Stimulated activated CD8-positive, alpha-beta memory T cell treated with anti-CD3 and anti-CD28 coated beads, Interleukin-15, amount 100 ng/mL, for 1 hour (primary cell): Measurements from ENCODE around the gene VTCN1.
"Not testable (repeated sequence)": the region's sequence is repeated elsewhere in the genome, so short reads cannot be mapped to it uniquely, and the experiment has no call there.

Experiments used
- DNase-seq: peaks from one replicate; pipeline ENCODE4 v3.0.0-alpha.2; 2020; ENCODE audit warnings: low read depth

Gene VTCN1

DNA sequence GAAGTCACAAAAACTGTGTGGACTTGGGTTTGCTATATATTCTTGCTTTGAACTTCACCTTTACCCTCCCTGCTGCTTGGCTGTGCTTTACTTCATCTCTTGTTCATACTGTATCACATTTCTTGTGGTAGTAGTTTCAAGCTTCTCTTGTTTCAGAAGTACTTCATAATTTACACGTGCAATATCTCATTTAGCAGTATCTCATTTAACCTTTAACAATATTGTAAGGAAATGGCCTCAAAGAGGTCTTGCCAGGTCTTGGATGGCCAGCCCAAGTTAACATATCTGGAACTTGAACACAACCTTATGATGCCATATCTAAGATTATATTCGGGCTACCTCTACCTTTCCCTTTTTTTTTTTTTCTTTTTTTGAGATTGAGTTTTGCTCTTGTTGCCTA is 87.5 kb downstream of the VTCN1 start:
- no peak for DNase-seq

DNA sequence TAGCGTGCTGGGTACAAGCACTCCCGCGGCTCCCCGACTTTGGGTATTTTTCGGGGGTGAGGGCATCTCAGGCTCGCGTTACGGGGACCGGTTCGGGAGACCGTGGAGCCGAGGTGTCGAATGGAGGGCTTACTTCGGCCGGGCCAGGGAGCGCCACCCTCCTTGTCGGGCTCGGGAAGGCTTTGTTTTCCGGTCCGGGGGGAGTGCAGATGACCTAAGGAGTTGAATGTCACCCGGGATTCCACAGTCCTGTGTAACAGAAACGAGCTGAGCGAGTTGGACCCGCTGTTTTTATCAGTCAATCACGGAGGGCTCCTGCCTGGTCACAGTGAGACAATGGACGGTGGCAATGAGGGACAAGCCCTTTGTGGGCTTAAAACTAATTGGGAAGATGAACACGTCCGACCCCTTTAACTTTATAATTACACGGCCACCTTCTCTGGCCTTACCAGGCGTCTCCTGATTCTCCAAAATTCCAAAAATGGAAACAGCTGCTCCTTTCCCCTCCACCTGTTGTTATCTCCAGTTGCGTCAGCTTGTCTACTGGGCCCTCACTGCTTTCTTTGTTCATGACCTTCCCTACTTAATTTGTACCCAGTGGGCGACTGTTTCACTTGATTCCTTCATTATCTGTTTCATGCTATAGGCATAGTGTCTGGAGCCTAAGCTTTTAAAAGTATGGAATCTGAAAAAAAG is 88.2 kb downstream of the VTCN1 start:
- DNase-seq, result no peak

DNA sequence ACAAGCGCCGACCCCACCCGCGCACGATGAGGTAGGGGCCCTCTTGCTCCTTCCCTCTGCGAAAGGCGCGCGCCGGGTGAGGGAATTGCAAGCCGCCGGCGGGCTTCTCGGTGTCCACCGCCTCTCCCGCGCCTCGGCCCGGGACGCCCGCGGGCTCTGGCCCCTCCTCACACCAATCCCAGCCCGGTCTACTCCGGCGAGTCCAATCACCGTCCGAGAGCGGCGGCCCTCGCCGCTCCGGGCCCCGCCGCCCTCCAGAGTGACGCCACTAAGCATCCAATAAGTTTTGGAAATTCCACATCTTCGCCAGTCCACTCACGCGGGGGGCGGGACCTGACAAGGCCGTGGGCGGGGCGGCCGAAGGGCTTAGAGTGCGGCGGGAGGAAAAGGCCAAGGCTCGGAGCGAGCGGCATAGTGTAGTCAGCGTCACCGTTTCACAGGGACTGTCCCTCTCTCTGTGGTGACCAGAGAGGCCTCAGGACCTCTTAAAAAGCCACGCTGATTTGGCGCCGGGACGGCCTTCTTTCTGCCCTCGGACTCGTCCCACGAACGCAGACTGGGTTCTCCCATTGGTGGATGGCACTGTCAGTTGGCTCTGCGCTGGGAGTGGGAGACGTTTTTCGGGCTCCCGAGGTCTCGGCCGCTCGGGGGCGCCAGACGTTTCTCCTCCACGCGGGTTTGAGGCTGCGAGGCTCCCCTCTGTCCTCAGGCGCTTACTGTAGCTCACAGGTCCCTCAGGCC is 89.0 kb downstream of the VTCN1 start, which contains the start of gene TRIM45:
Gene TRIM45 (minus strand): TSS at position 161 of the 741 bp plus-strand sequence. CDS start 548 bp downstream, outside the sequence.
- peak; percentile 63 for DNase-seq

DNA sequence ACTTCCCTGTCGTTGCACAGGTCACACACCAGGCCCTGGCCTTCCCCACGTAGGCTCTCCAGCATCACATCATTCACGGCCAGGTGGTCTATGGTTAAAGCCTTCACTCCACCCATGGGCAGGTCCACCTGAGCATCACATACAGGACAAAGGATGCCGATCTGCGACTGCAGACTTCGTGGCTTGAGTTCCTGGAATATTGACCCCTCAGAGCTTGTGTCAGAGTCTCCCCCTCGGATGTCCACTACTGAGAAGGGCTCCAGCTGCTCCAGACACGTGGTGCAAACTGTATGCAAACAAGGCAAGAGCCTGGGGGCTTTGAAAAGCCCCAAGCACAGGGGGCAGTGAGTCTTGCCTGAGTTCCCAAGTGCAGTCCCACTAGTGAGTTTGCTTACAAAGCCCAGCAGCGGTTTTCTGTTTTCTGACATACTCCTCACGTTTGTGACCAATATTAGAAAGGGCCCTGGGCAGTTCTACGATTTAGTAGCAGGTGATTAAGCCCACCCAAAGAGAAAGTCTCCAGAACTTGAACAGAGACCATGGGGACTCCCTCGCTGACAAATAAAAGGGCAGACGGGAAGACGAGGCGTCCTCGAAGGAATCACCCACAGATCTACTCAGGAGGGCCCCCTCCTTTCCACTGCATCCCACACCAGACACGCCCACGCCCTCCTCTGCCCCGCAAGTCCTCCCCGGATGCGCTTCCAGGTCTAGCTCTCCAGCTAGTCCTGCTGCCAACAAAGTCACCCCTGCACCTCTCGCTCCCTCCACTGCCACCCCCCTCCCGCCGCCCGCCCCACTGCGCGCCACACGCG is 89.7 kb downstream of the VTCN1 start:
- DNase-seq, result no peak

DNA sequence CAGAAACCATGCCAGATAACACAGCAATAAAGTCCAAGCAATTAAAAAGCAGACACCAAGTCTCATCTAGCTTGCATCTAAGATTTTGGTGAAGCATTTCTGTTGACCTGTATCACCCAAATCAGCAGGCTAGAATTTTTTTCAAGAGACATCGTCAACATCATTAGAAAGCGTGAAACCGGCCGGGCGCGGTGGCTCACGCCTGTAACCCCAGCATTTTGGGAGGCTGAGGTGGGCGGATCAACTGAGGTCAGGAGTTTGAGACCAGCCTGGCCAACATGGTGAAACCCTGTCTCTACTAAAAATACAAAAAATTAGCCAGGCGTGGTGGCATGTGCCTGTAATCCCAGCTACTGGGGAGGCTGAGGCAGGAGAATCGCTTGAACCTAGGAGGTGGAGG is 91.6 kb downstream of the VTCN1 start:
- DNase-seq, result not testable (repeated sequence)

DNA sequence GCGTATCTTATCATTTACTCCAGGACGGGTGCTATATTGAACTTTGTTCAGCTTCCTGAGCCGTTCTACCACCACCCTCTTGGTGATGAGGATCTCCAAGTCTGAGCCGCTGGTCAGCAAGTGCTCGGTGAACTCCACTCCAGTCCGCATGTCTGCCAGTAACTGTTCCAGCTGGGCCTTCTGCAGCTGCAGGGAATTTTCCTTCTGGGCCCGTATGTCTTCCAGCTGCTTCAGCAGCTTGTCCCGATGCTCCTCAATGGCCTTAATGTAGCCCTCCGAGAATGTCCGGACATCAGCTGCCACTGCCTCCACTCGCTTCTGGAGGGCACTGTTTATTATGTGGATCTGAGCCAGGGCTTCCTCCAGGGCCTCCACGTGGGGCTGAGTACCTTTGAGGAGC is 92.6 kb downstream of the VTCN1 start:
- DNase-seq, result no peak

DNA sequence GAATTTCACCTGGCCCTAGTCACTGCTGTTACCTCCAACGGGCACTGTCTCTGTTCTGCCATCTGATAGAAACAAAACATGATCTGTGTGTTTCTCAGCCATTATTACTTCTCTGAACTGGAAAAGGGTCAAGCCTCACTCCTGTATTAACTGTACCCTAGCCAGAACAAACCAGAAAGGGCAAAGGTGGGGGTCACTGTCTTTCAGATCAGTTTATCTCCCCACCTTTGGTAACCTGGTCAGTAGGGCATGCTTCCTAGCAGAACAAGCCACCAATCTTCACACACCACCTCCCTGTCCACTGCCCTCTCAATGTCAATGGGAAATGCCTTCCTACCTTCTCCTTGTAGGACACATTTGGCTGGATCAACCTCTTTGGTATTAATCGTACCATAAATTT is 93.0 kb downstream of the VTCN1 start:
- no peak for DNase-seq

DNA sequence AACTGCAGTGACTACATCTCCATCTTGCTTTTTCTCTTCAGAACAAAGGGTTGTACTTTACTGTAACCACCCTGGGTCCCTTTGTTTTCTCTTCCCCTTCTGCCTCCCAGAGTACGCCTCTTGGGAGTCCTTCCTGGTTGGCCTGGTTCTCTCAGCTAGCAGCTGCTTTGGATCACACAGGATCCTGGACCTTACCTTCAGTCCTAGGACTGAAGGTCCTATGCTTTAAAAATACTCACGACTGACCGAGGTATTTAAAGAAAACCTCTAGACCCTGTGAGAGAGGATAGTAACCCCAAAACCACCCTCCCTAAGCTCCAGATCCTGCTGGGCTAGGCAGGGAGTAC is 94.0 kb downstream of the VTCN1 start:
- DNase-seq, result no peak

DNA sequence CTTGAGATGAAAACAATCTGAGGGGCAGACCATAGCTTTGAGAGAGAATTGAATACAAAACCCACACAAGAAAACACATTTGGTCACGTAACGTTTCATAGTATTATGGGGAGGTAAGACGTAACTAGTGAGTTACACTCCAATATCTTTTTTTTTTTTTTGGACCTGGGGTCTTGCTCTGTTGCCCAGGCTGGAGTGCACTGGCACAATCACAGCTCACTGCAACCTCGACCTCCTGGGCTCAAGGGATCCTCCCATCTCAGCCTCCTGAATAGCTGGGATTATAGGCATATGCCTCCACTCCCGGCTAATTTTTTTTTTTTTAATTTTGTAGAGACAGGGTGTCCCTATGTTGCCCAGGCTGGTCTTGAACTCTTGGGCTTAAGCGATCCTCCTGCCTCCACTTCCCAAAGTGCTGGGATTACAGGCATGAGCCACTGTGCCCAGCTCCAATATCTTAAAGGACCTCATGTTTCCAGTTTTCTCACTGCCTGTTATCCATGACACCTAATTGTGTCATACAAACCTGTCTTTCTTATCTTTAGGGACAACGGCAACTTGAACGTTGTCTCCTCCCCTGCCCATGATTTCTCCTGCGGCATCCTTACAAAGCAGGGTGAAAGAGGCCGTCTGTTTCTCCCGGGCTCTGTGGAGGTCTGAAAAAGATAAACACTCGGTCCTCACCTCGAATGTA is 94.5 kb downstream of the VTCN1 start:
- no peak for DNase-seq

DNA sequence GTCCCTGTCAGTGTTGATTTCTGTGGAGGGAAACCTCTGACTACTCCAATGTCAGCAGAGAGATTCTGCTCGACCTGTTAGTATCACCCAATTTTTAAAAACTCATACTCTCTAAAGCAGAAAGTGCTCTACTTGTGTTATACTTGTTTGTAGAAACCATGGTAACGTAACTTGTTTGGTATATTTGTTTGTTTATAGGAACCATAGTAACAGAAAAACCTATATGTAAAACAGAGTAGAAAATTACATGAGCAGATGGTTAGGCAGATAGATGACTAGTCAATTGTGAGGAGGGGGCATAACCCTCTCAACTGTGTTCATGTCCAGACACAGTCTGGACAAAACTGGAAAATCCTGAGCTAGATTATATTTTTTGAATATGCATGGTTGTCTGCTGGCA is 95.8 kb downstream of the VTCN1 start:
- no peak for DNase-seq

DNA sequence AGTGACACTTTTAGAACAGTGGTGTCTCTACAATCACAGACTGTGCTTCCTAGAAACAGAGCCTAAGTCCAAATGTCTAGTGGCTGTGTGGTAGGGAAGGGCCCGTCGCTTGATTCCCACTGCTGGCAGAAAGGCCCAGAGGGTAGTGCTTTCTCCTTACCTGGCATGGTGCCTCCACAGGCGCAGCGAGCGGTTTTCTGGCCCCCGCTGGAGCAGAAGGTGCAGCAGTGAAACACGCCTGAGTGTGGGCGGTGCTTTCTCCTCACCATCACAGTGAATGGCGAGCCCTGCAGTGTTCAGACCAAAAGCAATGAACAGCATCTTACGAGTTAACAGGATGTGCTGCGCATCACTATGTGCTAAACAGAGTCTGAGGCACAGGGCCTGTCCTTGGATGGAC is 97.5 kb downstream of the VTCN1 start:
- no peak for DNase-seq

DNA sequence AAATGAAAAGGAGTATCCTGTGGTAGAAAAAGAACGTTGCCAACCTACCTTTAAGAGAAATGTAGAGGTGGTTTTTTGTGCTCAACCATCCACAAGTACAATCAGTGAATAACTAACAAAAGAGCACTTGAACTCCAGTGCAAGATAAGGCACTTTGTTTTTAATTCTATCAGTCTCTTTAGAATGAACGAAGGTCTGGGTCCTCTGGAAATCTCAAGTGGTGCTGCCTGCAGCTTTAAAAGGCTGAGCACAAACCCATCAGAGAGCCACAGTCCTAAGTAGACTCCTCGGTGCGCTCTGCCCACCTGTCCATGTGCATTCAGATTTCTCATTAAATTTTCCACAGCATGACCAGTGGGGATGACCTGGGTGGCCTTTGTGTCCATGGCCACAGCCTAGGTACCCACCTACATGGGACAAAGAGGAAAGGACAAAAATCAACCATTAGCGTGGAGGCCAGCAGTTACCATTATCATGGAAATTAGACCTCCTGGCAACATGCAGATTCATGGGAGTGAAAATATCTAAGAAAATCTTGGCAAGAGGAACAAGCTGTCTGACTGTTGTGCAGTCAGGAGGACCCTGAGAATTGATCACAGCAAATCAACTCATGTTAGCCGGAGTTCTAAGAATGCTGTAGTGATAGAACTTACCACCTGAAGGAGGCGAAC is 98.5 kb downstream of the VTCN1 start:
- DNase-seq, result no peak

DNA sequence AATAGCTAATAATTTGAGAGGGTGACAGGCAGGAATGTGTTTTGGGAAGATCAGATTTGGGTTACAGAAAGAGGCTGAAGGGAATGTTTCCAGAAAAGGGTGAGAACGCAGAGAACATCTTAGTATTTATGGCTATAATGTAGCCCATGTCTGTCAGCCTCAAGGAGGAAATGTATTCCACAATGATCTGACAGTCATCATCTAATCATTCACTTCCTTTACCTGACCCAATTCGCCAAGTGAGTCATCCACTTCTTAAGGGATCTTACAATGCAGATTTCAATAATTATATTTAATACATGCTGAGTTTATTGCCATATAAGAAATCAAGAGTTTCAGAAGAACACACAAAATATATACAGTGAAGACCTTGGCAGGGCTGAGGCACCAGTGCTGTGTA is 100.0 kb downstream of the VTCN1 start:
- no peak for DNase-seq

DNA sequence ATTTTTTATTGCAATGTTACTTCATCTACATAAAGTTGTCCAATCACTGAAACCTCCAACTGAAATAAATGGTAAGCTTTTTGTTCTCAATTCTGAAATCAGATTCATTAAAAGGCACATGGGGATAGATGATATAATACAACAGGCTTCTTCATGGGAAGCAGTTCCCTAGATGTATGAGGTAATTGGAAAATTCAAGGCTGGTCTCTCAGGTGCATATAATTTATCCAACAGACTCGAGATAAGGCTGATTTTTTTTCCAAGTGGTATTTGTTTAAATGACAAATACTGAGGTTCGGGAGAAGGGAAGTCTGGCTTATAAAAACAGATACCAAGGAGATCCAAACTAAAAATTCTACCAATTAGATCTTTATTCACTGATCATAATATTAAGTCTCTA is 103.4 kb downstream of the VTCN1 start:
- no peak for DNase-seq

DNA sequence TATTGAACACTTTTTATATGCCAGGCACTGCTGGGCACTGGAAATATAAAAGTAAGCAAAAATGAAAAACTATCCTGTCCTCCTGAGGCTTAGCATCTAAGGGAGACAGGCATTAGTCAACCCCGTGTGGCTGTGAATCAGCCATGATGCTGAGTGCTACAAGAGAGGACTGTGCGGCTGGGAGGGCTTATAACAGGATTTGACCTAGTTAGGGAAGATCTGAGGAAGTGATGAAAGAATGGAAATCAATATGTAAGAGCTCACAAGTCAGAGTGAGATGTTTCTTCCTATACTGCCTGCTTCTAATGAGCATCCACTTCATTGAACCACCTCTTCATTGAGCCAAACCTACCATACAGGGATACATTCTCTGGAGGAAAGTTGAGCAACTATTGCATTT is 104.2 kb downstream of the VTCN1 start:
- no peak for DNase-seq

DNA sequence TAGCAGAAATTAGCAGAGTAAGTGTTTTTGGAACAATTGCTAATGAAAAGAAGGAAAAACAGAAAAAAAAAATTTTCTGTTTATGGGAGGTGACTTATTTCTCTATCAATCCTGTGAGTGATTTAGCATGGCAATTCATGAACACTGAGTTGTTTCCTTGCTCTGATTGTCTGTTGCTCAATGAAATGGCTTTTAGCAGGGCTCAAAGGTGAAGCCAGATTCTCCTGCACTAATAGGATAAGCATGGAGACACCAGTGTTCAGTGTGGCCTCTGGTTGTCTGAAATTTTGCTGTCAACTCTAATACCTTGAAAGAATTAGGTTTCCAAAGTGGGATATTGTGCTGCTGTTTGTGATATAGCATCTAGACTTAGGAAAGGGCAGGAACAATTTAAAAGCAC is 105.0 kb downstream of the VTCN1 start:
- DNase-seq, result no peak

DNA sequence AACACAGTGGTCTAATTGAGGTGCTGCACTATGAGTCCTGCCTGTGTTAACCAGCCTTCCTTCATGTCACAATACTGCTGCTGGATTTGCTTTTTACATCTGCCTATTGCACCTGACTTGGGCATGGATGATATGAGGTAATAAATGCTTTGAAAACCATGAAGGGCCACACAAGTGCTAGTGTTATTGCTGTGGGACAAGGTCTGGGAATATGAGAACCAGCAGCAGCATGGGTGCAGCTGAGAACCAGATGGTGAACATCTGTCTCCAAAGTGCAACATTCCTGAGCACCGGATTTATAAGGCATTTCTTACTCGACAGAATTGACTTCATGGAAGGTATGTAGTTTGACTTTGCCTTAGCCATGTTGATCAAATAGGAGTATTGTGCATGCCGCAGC is 105.7 kb downstream of the VTCN1 start:
- no peak for DNase-seq

DNA sequence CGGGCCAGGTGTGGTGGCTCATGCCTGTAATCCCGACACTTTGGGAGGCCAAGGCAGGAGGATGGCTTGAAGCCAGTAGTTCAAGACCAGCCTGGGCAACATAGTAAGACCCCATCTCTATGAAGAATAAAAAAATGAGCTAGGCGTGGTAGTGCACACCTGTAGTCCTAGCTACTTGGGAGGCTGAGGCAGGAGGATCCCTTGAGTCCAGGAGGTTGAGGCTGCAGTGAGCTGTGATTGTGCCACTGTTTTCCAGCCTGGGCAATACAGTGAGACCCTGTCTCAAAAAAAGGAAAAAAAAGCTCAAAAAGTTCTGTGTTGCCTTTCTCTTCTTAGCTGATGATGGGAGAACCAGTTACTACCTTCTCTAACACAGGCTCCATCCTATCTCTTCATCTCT is 108.9 kb downstream of the VTCN1 start:
- not testable (repeated sequence) for DNase-seq

DNA sequence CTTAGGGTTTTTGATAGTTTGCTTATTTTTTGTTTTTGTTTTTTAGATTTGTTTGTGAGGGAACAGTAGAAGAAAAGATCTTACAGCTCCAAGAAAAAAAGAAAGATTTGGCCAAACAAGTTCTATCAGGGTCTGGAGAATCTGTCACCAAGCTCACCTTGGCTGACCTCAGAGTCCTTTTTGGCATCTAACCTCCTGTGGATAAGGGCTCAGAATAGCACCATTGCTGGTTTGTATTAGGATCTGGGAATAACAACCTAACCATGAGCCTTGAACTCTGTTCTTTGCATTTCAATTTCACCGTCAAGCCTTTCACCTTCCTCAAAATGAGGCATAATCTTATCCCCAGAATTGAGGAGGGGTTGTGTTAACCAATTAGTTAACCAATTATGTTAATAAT is 109.4 kb downstream of the VTCN1 start:
- DNase-seq, result no peak

DNA sequence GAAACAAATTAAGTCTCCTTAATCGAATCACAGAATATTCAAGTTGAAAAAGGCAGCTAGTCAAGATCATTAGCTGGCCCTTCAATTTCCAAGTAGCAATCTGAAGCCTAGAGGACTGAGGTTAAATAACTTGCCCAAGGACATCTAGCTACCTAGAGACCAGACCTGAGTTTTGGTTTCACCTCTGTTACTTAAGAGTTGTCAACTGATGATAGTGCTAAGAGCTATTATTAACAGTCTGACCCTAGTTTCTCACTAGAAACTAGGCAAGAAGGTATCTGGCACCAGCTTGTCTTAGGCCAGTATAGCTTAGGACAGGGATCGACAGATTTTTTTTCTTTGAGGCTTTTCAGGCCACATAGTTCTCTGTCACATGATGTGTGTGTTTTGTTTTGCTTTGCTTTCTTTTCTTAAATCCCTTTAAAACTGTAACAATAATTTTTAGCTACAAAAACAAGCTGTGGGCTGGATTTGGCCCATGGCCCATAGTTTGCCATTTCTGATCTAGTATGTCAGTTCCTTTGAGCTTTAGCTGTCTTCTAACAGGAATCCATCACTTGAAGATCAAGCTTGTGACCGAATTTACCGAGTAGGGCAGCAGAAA is 112.3 kb downstream of the VTCN1 start:
- no peak for DNase-seq

DNA sequence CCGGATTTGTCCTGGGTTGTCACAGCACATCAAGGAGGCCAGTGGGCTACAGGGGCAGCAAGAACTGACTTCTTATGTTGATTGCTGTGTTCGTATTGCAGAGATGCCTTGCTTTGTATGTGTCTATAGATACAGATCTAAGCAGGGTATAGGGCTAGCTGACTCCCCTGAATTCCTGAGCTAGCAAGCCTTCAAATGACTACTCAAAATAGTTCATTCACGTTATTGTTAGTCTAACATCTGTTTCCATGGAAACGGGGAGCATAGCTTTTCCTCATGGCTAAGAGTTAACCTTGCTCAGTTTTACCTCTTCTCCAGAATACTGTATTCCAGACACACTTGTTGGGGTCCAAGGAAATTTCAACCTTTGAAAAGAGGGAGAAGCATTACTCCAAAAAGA is 113.3 kb downstream of the VTCN1 start:
- no peak for DNase-seq
